Mesenchymal stem cell (in vitro differentiated cells and primary cell): Measurements from ENCODE around the gene PAN3.

Experiments
- DNase-seq: peaks from one replicate; pipeline ENCODE4 v3.0.0-alpha.2; 2013
- H2AFZ ChIP-seq: one replicate; pipeline ENCODE4 v1.6.1; 2013; ENCODE audit warnings: low read depth, mild to moderate bottlenecking, control low read depth, inconsistent platforms, low read length, moderate library complexity
- H2AK5ac ChIP-seq: 2 replicates; pipeline ENCODE4 v1.6.1; 2013; ENCODE audit warnings: low read length, moderate library complexity, mild to moderate bottlenecking, inconsistent platforms; ENCODE audit not compliant: severe bottlenecking
- H2BK120ac ChIP-seq: one replicate; pipeline ENCODE4 v1.6.1; 2013; ENCODE audit warnings: low read depth, mild to moderate bottlenecking, inconsistent platforms, low read length, moderate library complexity
- H2BK12ac ChIP-seq, 2 experiments: one replicate each; pipeline ENCODE4 v1.6.1; 2013; ENCODE audit warnings: inconsistent platforms in 2 of 2, low read length in 2 of 2, mild to moderate bottlenecking in 2 of 2, moderate library complexity in 2 of 2, control low read depth in 1 of 2
- H2BK15ac ChIP-seq: one replicate; pipeline ENCODE4 v1.6.1; 2013; ENCODE audit warnings: mild to moderate bottlenecking, low read depth, inconsistent platforms; ENCODE audit not compliant: poor library complexity, severe bottlenecking
- H2BK5ac ChIP-seq: 2 replicates; pipeline ENCODE4 v1.6.1; 2013; ENCODE audit warnings: low read depth, mild to moderate bottlenecking, low read length, control low read depth, inconsistent platforms; ENCODE audit not compliant: poor library complexity, severe bottlenecking
- H3K14ac ChIP-seq, 2 experiments: one replicate each; pipeline ENCODE4 v1.6.1; 2013; ENCODE audit warnings: inconsistent platforms in 2 of 2, low read length in 2 of 2, control low read depth in 1 of 2, mild to moderate bottlenecking in 1 of 2, moderate library complexity in 1 of 2
- H3K18ac ChIP-seq, 2 experiments: one replicate each; pipeline ENCODE4 v1.6.1; 2013; ENCODE audit warnings: inconsistent platforms in 2 of 2, low read length in 2 of 2, control low read depth in 1 of 2, low read depth in 1 of 2, mild to moderate bottlenecking in 1 of 2
- H3K23ac ChIP-seq, 2 experiments: one replicate each; pipeline ENCODE4 v1.6.1; 2013; ENCODE audit warnings: inconsistent platforms in 2 of 2, low read length in 2 of 2, mild to moderate bottlenecking in 2 of 2, moderate library complexity in 2 of 2, control low read depth in 1 of 2
- H3K27ac ChIP-seq: 2 replicates; pipeline ENCODE4 v1.5.1; 2013; ENCODE audit warnings: mild to moderate bottlenecking, moderate library complexity, low read length, control low read depth, inconsistent platforms; ENCODE audit not compliant: poor library complexity, severe bottlenecking
- H3K27me3 ChIP-seq, 2 experiments: 2 replicates each; pipeline versions ENCODE4 v1.6.1 to v1.7.0; 2013; ENCODE audit warnings: low read length in 2 of 2, mild to moderate bottlenecking in 2 of 2, moderate library complexity in 2 of 2, control low read depth in 1 of 2, inconsistent platforms in 1 of 2; ENCODE audit not compliant: control insufficient read depth in 1 of 2, insufficient read depth in 1 of 2
- H3K36me3 ChIP-seq, 2 experiments: 2 replicates each; pipeline versions ENCODE4 v1.6.1 to v1.7.0; 2013; ENCODE audit warnings: low read length in 2 of 2, control low read depth in 1 of 2, inconsistent platforms in 1 of 2, low read depth in 1 of 2, mild to moderate bottlenecking in 1 of 2; ENCODE audit not compliant: insufficient read depth in 2 of 2, control insufficient read depth in 1 of 2
- H3K4ac ChIP-seq, 2 experiments: one replicate each; pipeline ENCODE4 v1.6.1; 2013; ENCODE audit warnings: inconsistent platforms in 2 of 2, low read length in 2 of 2, mild to moderate bottlenecking in 2 of 2, moderate library complexity in 2 of 2, control low read depth in 1 of 2, low read depth in 1 of 2
- H3K4me1 ChIP-seq: 2 replicates; pipeline ENCODE4 v1.6.1; 2013; ENCODE audit warnings: low read depth, low read length, control low read depth; ENCODE audit not compliant: control insufficient read depth, insufficient read depth
- H3K4me2 ChIP-seq: 2 replicates; pipeline ENCODE4 v1.6.1; 2013; ENCODE audit warnings: low read length, mild to moderate bottlenecking, inconsistent platforms; ENCODE audit not compliant: poor library complexity, severe bottlenecking
- H3K4me3 ChIP-seq, 2 experiments: 2 replicates each; pipeline versions ENCODE4 v1.5.1 to v1.7.0; 2013; ENCODE audit warnings: low read length in 2 of 2, mild to moderate bottlenecking in 2 of 2, control low read depth in 1 of 2, low read depth in 1 of 2; ENCODE audit not compliant: insufficient read depth in 1 of 2
- H3K79me1 ChIP-seq: replicated peaks from 2 replicates; pipeline ENCODE4 v1.6.1; 2013; ENCODE audit warnings: mild to moderate bottlenecking, control low read depth, low read length, inconsistent platforms; ENCODE audit not compliant: poor library complexity, severe bottlenecking
- H3K9ac ChIP-seq: 2 replicates; pipeline ENCODE4 v1.7.0; 2013; ENCODE audit warnings: mild to moderate bottlenecking, low read length, moderate library complexity
- H3K9me3 ChIP-seq: 2 replicates; pipeline ENCODE4 v1.7.0; 2013; ENCODE audit warnings: mild to moderate bottlenecking, low read length; ENCODE audit not compliant: control insufficient read depth
- H4K8ac ChIP-seq: one replicate; pipeline ENCODE4 v1.6.1; 2013; ENCODE audit warnings: inconsistent platforms, mild to moderate bottlenecking, low read length, moderate library complexity
- H4K91ac ChIP-seq: one replicate; pipeline ENCODE4 v1.6.1; 2013; ENCODE audit warnings: mild to moderate bottlenecking, low read length, inconsistent platforms
- WGBS: methylation state at CpG from one replicate; pipeline ENCODE4 v1.1.7; 2013; ENCODE audit warnings: mixed read lengths; 5-methylcytosine and 5-hydroxymethylcytosine counted together

Gene PAN3

GRCh38 chr13:28163587-28163986, 25.2 kb downstream of the PAN3 start:
- no peak for DNase-seq
- H3K14ac ChIP-seq, result no peak overlapping the region
- H2AFZ ChIP-seq, result no peak overlapping the region
- no peak overlapping the region for H3K27ac ChIP-seq
- no peaks in the 10 kb centered on the region for H3K27me3 ChIP-seq
- H2BK12ac ChIP-seq, result no peak overlapping the region
- H3K4me1 ChIP-seq, result no peaks in the 10 kb centered on the region
- H3K9me3 ChIP-seq, result no peaks in the 10 kb centered on the region
- H2AK5ac ChIP-seq, result no peak overlapping the region
- no peak overlapping the region for H3K4me2 ChIP-seq
- no peak overlapping the region for H2BK15ac ChIP-seq
- no peak overlapping the region for H3K9ac ChIP-seq
- 100% methylated on average over 1 of the region's 4 CpGs for WGBS
- no peak overlapping the region for H3K4me3 ChIP-seq
- no peak overlapping the region for H4K8ac ChIP-seq
- peaks cover 0 to 2% of the 10 kb centered on the region in 2 experiments for H3K36me3 ChIP-seq
- no peak overlapping the region for H3K4ac ChIP-seq
- no peak overlapping the region for H4K91ac ChIP-seq
- H3K23ac ChIP-seq, result no peak overlapping the region
- peaks cover 16% of the 10 kb centered on the region for H3K79me1 ChIP-seq
- no peak overlapping the region for H2BK5ac ChIP-seq
- no peak overlapping the region for H2BK120ac ChIP-seq
- H3K18ac ChIP-seq, result no peak overlapping the region

- H2BK15ac ChIP-seq, result no peak overlapping the region
- no peak overlapping the region for H3K14ac ChIP-seq
- H3K4me1 ChIP-seq, result no peaks in the 10 kb centered on the region
- H3K27ac ChIP-seq, result no peak overlapping the region
- H2AFZ ChIP-seq, result no peak overlapping the region
- no peak overlapping the region for H3K4ac ChIP-seq
- no peak overlapping the region for H4K91ac ChIP-seq
- no peaks in the 10 kb centered on the region for H3K9me3 ChIP-seq
- WGBS, result 100% methylated on average over 1 of the region's 1 CpG
- no peak overlapping the region for H3K23ac ChIP-seq
- no peak overlapping the region for H3K4me2 ChIP-seq
- no peak for DNase-seq
- no peak overlapping the region for H2BK120ac ChIP-seq
- H4K8ac ChIP-seq, result peak overlapping the region; percentile 41
- no peak overlapping the region for H2AK5ac ChIP-seq
- H2BK5ac ChIP-seq, result no peak overlapping the region
- H3K36me3 ChIP-seq, result peaks cover 0 to 2% of the 10 kb centered on the region in 2 experiments
- H3K79me1 ChIP-seq, result peaks cover 10% of the 10 kb centered on the region
- H3K4me3 ChIP-seq, result no peak overlapping the region
- H3K27me3 ChIP-seq, result no peaks in the 10 kb centered on the region
- no peak overlapping the region for H3K9ac ChIP-seq
- H2BK12ac ChIP-seq, result no peak overlapping the region
- no peak overlapping the region for H3K18ac ChIP-seq
Measured at GRCh38 chr13:28166257-28166656, 27.9 kb downstream of the PAN3 start.

GRCh38 chr13:28171266-28171665, 32.9 kb downstream of the PAN3 start:
- Histone ChIP-seq H3K23ac (no peak overlapping the region), H4K91ac (no peak overlapping the region), H3K79me1 (peaks cover 15% of the 10 kb centered on the region), H3K9ac (no peak overlapping the region), H3K9me3 (no peaks in the 10 kb centered on the region), H2AK5ac (no peak overlapping the region), H2BK120ac (no peak overlapping the region), H3K36me3 (peaks cover 6 to 14% of the 10 kb centered on the region in 2 experiments), H2BK5ac (no peak overlapping the region), H2BK15ac (no peak overlapping the region), H3K14ac (no peak overlapping the region), H3K18ac (no peak overlapping the region), H3K4ac (no peak overlapping the region), H3K27me3 (no peaks in the 10 kb centered on the region), H2AFZ (no peak overlapping the region), H3K4me3 (no peak overlapping the region), H2BK12ac (no peak overlapping the region), H3K4me2 (no peak overlapping the region), H3K4me1 (peaks cover 1% of the 10 kb centered on the region), H3K27ac (no peak overlapping the region), H4K8ac (no peak overlapping the region)
- no peak for DNase-seq
- WGBS, result 94% methylated on average over 5 of the region's 5 CpGs

- Histone ChIP-seq H3K79me1 (peaks cover 12% of the 10 kb centered on the region), H3K14ac (no peak overlapping the region), H2AFZ (no peak overlapping the region), H3K27ac (no peak overlapping the region), H3K9ac (no peak overlapping the region), H3K4me1 (peaks cover 1% of the 10 kb centered on the region), H3K4ac (no peak overlapping the region), H3K18ac (no peak overlapping the region), H3K4me2 (no peak overlapping the region), H2BK120ac (no peak overlapping the region), H2BK5ac (no peak overlapping the region), H2BK15ac (no peak overlapping the region), H3K9me3 (no peaks in the 10 kb centered on the region), H3K27me3 (no peaks in the 10 kb centered on the region), H3K4me3 (no peak overlapping the region), H3K36me3 (peaks cover 4 to 26% of the 10 kb centered on the region in 2 experiments), H4K8ac (no peak overlapping the region), H4K91ac (no peak overlapping the region), H3K23ac (no peak overlapping the region), H2BK12ac (no peak overlapping the region), H2AK5ac (no peak overlapping the region)
- no peak for DNase-seq
- 92% methylated on average over 1 of the region's 2 CpGs for WGBS
Measured at GRCh38 chr13:28172947-28173346, 34.6 kb downstream of the PAN3 start.
